ENCODE data around the gene CFDP1.

DNA sequence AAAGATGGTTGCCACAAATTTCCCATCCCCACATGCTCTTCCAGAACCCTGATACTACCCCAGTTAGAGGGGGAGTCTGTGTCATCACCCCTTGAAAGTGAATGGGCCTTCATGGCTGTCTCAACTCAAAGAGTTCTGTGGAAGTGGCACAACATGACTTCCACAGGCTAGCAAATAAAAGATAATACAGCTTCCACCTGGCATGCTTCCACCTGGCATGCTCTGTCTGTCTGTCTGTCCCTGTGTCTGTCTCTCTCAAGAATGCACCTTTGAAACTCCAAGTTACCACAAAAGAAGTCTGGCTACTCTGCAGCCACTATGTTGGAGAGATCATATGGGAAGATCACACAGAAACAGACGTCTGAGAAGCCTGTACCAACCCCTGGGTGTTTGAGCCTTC lies 35.0 kb downstream of the CFDP1 start:
- TF ChIP-seq POLR2AphosphoS5 (IDR thresholded peaks at IDR 0.05) (no peak), CTCF (IDR thresholded peaks at IDR 0.05) (no peak)

Data from suprapubic skin (tissue), 3 donors.